Heart left ventricle (tissue), 13 donors: Measurements from ENCODE around the gene CSTF1.

Experiments
- CTCF ChIP-seq, 12 donors: fragments of 200-600 bp; sonication (generic) in 4 of 12; IDR thresholded peaks; one replicate each; pipeline versions ENCODE4 v1.5.0 to v1.8.0; 2018 to 2022; ENCODE audit warnings: antibody characterized with exemption in 12 of 12, mild to moderate bottlenecking in 5 of 12
- POLR2A ChIP-seq, 2 donors: fragments of 450-650 bp; IDR thresholded peaks; one replicate each; pipeline ENCODE4 v1.6.1; 2017; ENCODE audit warnings: antibody characterized with exemption in 2 of 2, mild to moderate bottlenecking in 2 of 2, moderate library complexity in 2 of 2
- donor health status: ischemic (EF 13 %, LVEDD 7.1; RV severe dilation, severe dysfunction).
- donor health status: DM: no; HTN: yes; CAD: no.
- donor health status: DM: no; HTN: no; CAD: no.
- donor health status: ischemic (EF 25% LVEDD 6.9; RV normal size, moderate dysfunction).
- donor health status: ischemic (EF 25% LVEDD 5.7; RV mildly dilated, moderate dysfunction).
- donor health status: ischemic (EF 35%, LVEDD 5.7; RV mildly dilated, moderate dysfunction).
- donor health status: nonischemic (EF 11% LVEDD 7.7; RV severe dilation, severe dysfunction).
- donor health status: DM: yes; HTN: yes; CAD: no.
- donor health status: PGD.
- donor health status: ischemic (EF 29% LVEDD 5.4; RV normal size, mild dysfunction).
- donor health status: nonischemic (EF 23%, LVEDD 6.1; RV moderate dilation, normal function).

DNA sequence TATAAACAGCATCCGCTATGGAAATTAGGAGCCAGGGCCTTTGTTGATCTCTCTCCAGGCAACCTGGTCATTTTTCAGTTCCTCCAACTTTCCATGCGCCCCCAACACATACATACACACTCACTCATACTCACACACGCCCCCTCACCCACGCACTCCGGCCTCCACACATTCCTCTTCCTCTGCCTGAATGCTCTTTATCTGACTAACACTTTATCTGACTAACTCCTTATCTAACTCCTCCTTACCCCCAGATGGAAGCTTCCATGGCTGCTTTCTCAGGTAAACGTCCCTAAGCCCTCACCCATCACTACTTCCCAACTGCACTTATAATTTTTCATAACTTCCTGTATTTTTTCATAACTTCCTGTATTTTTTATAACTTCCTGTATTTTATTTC, 37.1 kb downstream of the CSTF1 start:
- TF ChIP-seq CTCF (IDR thresholded peaks at IDR 0.05) (no peak), POLR2A (IDR thresholded peaks at IDR 0.05) (no peak)
